Tongue (tissue), 2 donors: ENCODE data around the gene GJA9. TPM values are rescaled to one million over a fixed set of nuclear protein-coding genes. Genes with fewer than 3 reads are reported as not detected.
"Not testable (repeated sequence)": the region's sequence is repeated elsewhere in the genome, so short reads cannot be mapped to it uniquely, and the experiment has no call there.

ENCODE experiments used
- DNase-seq: peaks from one replicate; pipeline ENCODE4 v3.0.0-alpha.2; 2015
- total RNA-seq: library from RNA; depleted of rRNA; stranded (reverse); fragments of >200 nt; gene quantifications from one replicate; pipeline ENCODE4 v1.2.3, GENCODE V29; 2014

The GJA9 gene
- total RNA-seq, 1 donor from 2014 or later, result not detected

- DNase-seq, result peak; percentile 98
These were observed 8.1 kb downstream of the GJA9 start, which contains the start of gene MYCBP for GRCh38 chr1:38873027-38873969. TSS of gene MYCBP (minus strand) at chr1:38873348. CDS start at chr1:38873305, 43 bp downstream.

DNA sequence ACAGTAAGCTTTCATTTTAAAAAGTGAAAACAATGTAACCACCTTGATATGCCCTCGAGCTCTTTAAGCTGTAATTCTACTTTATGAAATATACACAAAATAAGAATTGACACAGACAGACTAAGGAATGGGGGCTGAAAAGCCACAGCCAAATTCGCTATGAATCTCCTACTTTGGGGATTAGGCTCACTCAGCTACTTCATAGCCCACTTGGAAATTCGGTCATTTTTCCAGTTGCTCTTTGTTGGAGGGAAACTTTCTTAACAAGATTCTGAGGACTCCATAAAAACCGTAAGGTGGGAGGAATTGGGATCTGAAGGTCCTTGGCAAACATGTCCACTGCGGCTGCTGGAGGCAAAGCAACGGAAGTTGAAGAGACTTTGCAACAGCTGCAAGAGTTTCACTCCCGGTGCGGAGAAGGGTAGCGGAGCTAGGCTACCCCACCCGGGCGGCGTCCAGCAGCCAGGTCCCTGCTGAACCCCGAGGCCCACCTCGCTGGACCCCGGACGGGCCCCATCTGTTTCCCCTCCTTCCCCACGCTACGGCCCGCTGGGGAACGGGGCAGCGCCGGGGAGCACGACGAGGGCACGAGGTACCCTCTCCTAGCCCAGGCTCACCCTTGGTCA is 8.9 kb downstream of the GJA9 start:
- peak; percentile 51 for DNase-seq

DNA sequence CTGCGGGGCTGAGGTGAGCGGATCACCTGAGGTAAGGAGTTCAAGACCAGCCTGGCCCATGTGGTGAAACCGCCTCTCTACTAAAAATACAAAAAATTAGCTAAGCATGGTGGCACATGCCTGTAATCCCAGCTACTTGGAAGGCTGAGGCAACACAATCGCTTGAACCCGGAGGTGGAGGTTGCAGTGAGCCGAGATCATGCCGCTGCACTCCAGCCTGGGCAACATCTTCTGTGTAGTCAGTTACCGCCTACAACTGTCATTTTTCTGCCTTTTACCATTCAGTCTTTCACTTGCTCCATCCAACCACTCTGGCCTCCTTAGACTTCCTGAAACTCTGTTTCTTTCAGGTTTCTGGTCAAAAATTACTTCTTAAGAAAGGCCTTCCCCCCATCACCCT is 10.4 kb downstream of the GJA9 start:
- DNase-seq, result no peak

- DNase-seq, result no peak
These were observed 14.2 kb downstream of the GJA9 start for GRCh38 chr1:38867208-38867607.

- DNase-seq, result no peak
These were observed 16.2 kb downstream of the GJA9 start for GRCh38 chr1:38865112-38865715.

DNA sequence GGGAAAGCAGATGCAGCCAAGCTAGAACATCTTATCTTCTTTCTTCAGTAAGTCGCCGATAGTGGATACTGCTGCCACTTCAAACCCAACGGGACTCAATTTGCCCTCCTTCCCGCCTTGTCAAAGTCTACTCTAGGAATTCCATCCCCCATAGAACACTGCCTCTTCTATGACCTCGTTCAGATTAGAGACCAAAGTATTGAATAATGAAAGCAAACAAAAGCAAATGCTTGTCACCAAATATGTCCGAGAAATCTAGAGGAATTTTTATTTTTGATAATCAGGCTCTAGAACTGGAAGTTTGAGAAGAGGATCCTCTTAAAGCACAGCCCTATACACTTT is 21.0 kb downstream of the GJA9 start:
- no peak for DNase-seq

- peak; percentile 99 for DNase-seq
These were observed 21.6 kb downstream of the GJA9 start, which contains the start of gene RRAGC for GRCh38 chr1:38859561-38860453. TSS of gene RRAGC (minus strand) at chr1:38859772. CDS start at chr1:38859646, 126 bp downstream.

DNA sequence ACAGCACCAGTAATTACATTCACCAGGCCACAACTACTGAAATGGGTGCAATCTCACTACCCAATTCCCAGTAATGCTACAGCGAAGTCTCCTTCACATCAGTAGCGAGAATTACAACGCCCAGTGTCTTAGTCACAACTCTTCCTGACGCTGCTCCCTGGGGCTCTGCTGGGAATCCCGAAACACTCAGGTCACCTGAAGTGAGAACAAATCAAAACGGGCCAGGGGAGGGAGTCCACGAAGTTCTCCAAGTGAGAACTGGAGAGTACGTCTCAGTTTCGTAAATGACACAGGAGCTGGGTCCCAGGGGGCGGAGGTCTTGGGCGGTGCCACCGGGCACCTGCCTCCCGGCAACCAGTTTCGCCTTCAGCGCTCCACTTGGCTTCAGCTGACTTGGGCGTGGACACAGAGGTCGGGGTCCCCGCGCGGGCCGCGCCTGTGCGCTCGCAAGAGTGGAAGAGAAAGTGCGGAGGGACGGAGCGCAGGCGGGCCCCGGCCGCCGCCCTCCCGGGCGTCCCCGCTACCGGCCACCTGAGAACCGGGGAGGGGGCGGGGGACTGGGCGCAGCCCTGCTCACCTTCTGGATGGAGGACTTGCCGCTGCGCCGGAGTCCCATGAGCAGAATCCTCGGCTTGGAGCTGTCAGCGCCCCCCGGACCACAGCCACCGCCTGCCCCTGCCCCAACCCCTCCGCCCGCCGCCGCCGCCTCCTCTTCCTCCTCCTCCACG is 22.4 kb downstream of the GJA9 start:
- DNase-seq, result peak; percentile 53

DNA sequence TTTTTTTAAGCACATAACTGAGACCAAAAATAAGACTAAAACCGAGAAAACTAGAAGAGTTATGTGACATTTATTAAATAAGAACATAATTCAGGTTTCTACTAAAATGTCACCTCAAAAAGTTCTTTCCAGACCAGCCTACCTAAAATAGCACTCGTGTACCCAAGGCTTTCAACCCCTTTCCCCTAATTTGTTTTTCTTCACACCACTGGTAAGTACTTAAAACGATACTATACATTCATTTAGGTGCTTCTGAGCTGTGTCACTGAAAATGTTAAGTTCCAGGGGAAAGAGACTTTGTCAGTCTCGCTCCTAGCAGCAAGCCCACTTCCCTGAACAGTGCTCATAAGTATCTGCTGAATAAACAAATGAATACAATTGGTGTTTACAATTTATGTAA is 28.6 kb downstream of the GJA9 start:
- DNase-seq, result no peak

DNA sequence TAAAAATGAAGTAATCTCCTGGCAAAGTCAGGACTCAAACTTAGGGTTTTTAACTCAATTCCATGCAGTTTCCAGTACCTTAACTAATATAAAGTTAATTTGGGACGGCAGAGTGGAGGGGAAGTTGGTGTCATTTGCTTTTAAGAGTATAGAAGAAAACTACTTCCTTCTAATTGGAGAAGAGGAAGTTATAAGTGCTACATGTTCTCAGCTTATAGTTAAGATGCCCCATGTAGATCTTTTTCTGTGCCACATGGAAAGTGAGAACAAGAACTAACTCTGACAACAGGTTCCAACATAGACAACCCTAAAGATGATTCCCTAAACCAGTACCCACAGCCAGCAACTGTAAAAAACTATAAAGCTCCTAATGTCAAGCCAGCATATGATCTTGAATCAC is 33.3 kb downstream of the GJA9 start:
- DNase-seq, result no peak

DNA sequence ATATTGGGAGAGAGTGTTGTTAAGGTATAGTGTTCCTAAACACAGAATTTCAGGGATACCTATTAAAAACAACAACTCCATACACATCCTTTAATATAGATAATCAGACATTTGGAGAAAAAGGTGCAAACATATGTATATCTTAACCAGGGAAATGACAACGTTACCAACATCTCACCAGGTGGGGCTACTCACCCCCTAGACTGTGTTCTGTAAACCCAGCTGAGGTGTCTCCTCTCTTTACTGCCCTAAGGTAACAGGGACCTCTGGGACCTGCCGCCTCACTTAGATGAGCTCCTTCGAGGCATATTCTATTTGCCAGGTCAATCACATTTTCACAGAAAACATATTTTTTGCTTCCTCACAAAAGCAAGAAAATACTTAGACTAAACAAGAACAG is 35.2 kb downstream of the GJA9 start:
- no peak for DNase-seq

GRCh38 chr1:38845088-38845487 is 36.3 kb downstream of the GJA9 start:
- not testable (repeated sequence) for DNase-seq

- DNase-seq, result no peak
These were observed 41.1 kb downstream of the GJA9 start for GRCh38 chr1:38840281-38840680.

- DNase-seq, result no peak
These were observed 42.0 kb downstream of the GJA9 start for GRCh38 chr1:38839363-38839762.

DNA sequence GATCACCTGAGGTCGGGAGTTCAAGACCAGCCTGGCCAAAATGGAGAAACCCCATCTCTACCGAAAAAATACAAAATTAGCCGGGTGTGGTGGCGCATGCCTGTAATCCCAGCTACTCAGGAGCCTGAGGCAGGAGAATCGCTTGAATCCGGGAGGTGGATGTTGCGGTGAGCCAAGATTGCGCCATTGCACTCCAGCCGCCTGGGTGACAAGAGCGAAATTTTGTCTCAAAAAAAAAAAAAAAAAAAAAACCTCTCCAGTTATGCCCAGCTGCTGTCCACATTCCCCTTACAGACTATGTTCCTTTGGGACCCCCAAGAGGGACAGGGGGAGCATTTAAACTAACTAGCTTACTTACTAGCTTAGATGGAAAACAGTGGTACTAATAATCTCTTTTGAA is 45.1 kb downstream of the GJA9 start:
- not testable (repeated sequence) for DNase-seq

DNA sequence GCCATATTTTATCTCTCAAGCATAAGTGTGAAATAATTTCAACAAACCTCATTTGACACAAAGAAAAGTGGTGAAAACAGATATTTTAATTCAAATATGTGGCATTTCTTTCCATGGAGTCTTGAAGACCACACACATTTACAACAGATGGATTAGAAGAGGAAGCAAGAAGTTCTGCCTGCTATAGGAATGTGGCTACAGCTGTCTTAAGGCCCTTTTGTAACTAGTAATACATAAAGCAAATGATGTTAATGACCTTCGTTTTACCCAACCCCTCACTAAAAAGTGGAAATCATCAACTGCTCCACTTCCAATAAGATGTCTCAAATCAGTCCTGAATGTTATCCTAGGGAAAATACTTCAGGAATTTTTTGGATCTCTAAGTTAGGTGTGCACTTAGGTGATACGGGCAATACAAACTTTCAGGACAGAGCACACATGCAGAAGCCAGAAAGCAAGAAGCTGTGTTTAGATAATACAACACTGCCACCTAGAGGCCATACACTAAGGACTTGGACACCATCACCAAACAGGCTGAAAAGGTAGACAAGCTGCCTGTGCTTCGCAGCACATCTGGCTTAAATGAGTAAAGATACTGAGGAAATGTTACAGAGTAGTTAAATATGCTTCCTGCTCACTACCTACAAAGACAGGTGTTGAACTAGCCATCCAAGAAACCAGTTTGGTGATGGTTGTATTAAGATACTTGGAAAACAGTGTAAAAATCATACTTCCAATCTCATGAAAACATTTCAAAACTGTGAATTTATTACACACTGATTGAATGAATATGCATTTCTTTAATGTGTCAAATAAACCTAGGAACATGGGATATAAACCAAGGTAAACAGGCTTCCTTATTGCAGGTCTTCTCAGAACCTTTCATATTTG is 46.2 kb downstream of the GJA9 start:
- peak; percentile 94 for DNase-seq

- no peak for DNase-seq
These were observed 47.1 kb downstream of the GJA9 start for GRCh38 chr1:38834221-38834782.

DNA sequence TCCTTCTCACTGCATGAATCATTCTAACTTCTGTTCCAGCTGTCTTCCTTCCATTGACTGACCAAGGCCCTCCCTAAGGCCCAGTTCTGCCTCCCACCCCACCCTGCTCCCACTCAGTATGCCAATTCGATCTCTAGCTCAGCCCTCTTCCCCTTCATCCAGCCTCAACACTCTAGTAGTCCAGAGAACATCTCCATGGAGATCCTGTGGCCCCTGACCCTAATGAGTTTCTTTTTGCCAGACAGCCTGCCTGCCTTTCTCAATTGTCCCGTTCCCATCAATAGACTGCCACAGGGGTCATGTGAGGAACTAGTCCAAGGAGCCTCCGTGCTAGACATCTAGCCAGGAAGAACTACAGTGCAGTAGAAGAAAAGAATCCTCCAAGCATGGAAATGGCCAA is 48.2 kb downstream of the GJA9 start:
- no peak for DNase-seq

DNA sequence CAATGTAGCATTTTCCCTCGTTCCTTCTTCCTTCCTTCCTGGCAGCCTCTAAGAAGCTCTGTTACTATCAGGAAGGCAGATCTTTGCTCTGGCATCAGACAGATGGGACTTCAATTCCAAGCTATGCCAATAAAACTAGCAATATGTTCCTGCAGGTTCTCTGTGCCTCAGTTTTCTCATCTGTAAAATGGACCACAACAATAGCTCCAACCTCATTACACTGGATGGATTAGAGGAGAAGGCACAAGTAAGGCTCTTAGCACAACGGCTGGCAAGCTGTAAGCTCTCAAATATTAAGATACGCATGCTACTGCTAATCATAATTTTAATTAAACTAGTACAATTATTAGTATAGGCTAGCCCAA is 49.0 kb downstream of the GJA9 start:
- no peak for DNase-seq
